Motor neuron (in vitro differentiated cells): ENCODE results near the gene SCD5. TPM values are rescaled to one million over a fixed set of nuclear protein-coding genes. Genes with fewer than 3 reads are reported as not detected.

ENCODE experiments used
- ATAC-seq, 8 experiments: fragments of 200-7000 bp; cut with Tn5 transposase; replicated peaks in 6 of 8; 2 replicates each; pipeline ENCODE4 v1.8.0; 2021; ENCODE audit warnings: mild to moderate bottlenecking in 8 of 8, moderate library complexity in 8 of 8
- H3K27ac ChIP-seq, 2 donors: fragments of 250-450 bp; sonication (Bioruptor Pico); 2 replicates each; pipeline ENCODE4 v1.9.0; 2021; ENCODE audit warnings: antibody characterized with exemption in 2 of 2, mild to moderate bottlenecking in 2 of 2, moderate library complexity in 1 of 2
- H3K4me1 ChIP-seq, 2 donors: fragments of 250-450 bp; sonication (Bioruptor Pico); replicated peaks in 1 of 2; 2 replicates each; pipeline ENCODE4 v1.6.1; 2021; ENCODE audit warnings: antibody characterized with exemption in 2 of 2, mild to moderate bottlenecking in 2 of 2, moderate library complexity in 1 of 2
- H3K4me3 ChIP-seq, 5 donors: fragments of 250-450 bp; sonication (Bioruptor Pico); 2 replicates each; pipeline ENCODE4 v1.9.0; 2021; ENCODE audit warnings: antibody characterized with exemption in 5 of 5, mild to moderate bottlenecking in 5 of 5, moderate library complexity in 4 of 5
- WGBS, 10 experiments: fragments of 450-650 bp; shearing (Covaris generic); methylation state at CpG; one replicate each; pipeline ENCODE4 v1.0.0; 2022; 5-methylcytosine and 5-hydroxymethylcytosine counted together
- in situ Hi-C, 9 experiments: fragments of 400-800 bp; cut with MboI; loops; one replicate each; pipeline ENCODE4 v1.15.0; 2021; ENCODE audit warnings: low sequenced_read_pairs in 9 of 9, low pct_unique_long_range_greater_than_20kb in 2 of 9; ENCODE audit not compliant: unreplicated experiment in 9 of 9
- total RNA-seq, 8 experiments: library from RNA; unstranded; fragments of 300-600 nt; gene quantifications; 2 replicates each; pipeline versions ENCODE4 v1.2.3 to v1.2.4, GENCODE V29; 2022

Gene SCD5
- total RNA-seq, 8 experiments from 2014 or later: 1.4 to 127 (median 53.0) TPM

DNA sequence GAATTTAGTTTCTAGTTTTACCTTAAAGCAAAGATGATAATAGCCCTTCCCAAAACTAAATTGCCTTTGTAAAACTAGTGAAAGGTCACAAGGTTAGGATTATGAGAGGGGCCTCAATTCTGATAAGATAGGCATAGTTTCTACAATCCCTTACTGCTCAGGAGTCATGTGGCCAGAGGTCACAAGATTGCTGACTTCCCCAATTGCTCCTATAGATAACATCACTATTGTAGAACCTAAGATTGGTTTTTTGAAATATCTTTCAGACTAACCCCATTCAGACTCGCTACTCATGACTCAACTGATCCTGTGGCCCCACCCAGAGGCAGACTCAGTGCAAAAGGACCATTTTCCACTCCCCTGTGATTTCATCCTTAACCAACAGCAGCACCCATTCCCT is 70.3 kb downstream of the SCD5 start:
- Histone ChIP-seq H3K4me3 (no peak overlapping the region), H3K27ac (no peak overlapping the region), H3K4me1 (peaks cover 0 to 5% of the 10 kb centered on the region in 2 donors)
- WGBS, 10 experiments: 50 to 100% (median 80%) methylated on average over 1 of the region's 1 CpG; no CpG with 5 or more reads in 3 of the 10 experiments
- no peak for ATAC-seq
- in situ Hi-C loops: loop anchor here in 3 of 9 experiments (25.0 kb wide), 2 partner anchors 241 to 266 kb away; no protein-coding TSS in a partner anchor

DNA sequence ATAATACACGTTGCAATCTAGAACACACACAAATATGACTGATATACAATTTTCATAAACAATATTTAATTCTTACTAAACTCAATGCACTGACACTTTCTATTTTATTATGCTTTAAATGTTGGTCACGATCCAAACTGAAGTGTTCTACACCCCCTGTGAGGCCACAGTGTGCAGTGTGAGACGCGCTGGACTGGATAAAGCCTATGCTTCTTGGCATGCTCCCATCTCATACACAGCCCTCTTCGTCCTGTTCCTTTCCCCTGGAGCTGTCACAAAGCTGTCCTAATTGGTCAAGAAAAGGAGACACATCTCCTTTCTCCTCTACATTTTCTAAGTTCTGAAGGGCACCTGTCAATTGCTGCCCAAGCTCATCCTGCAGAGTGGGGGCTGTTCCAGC is 72.0 kb downstream of the SCD5 start:
- in situ Hi-C loops: loop anchor here in 3 of 9 experiments (25.0 kb wide), 2 partner anchors 239 to 264 kb away; no protein-coding TSS in a partner anchor
- Histone ChIP-seq H3K27ac (no peak overlapping the region), H3K4me1 (peaks cover 0 to 6% of the 10 kb centered on the region in 2 donors), H3K4me3 (no peak overlapping the region)
- WGBS, 10 experiments: 60 to 100% (median 94%) methylated on average over 1 to 4 of the region's 5 CpGs; no CpG with 5 or more reads in 1 of the 10 experiments
- no peak for ATAC-seq

DNA sequence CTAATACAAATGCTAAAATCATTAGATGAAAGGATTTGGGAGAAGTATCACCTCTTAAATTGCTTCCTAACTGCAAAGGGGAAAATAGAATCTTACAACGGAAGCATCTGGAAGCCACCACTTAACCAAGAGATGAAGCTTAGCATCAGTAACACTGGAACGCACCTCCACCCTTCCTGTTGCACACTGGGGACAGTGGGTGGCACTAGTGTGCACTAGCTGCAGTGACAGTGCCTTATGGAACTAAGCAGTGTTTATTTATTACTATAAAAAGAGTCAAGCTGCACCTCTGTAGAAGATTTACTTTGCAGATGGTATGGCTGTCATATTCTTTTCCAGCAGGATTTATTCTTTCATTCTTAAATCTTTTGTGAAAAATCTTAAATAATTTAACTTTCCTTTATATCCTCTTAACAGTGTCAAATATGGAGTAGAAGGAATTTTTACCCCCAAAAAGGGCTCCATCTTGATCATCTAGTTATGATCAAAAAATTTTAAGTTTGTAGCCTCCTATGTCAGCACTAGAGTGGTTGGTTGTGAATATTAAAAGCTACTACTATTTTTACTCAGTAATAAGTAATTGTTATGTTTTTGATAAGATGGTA is 76.7 kb downstream of the SCD5 start:
- Histone ChIP-seq H3K27ac (no peak overlapping the region), H3K4me1 (peaks cover 0 to 2% of the 10 kb centered on the region in 2 donors), H3K4me3 (no peak overlapping the region)
- in situ Hi-C loops: no loop called here
- WGBS, 10 experiments: 0 to 73% (median 42%) methylated on average over 1 to 2 of the region's 2 CpGs; no CpG with 5 or more reads in 2 of the 10 experiments
- ATAC-seq: peak; percentile 70 to 90 (median 79)

DNA sequence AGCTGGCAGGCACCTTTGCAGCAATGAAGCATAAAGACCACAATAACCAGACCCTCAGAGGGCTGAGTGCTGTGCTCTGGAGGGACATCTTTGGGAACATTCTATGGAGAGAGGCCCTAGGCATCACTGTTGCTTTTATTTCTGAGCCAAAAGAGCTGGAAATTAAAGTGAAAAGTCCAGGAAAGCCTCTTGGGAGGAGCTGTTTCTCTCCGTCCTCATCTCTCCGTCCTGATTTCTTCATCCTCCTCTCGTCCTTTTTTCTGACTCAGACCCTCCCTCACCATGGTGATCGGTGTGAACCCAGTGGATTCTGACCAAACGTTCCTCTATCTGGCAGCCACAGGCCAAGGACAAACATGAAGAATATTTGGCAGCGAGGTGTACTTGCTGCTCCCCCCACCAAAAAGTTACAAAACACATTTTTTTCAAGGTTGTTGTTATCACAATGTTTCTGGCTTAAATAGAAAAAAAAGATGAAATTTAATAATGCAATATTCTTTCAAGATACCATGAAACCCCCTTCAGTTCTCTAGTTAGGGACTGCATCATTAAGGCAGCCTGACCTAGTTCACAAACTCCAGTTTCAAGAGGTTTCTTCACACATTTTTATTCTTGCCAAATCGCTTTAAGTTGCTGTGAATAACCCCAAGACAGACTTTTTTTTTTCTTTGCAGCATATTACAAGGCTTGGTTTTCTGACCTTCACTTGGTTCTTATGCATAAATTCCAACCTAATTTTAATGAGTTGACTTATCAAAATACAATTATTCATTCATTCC is 80.2 kb downstream of the SCD5 start:
- H3K4me1 ChIP-seq: peaks cover 0 to 2% of the 10 kb centered on the region in 2 donors
- WGBS, 10 experiments: 28 to 100% (median 74%) methylated on average over 1 to 7 of the region's 7 CpGs; no CpG with 5 or more reads in 1 of the 10 experiments
- in situ Hi-C loops: no loop called here
- H3K4me3 ChIP-seq: no peak overlapping the region
- H3K27ac ChIP-seq: no peak overlapping the region
- peak in 1 of 8 experiments; percentile 53 for ATAC-seq

GRCh38 chr4:82715731-82716617 is 82.6 kb downstream of the SCD5 start:
- H3K4me1 ChIP-seq: peaks cover 0 to 9% of the 10 kb centered on the region in 2 donors
- 51 to 89% (median 73%) methylated on average over 1 to 8 of the region's 12 CpGs for WGBS, 10 experiments
- no peak overlapping the region for H3K27ac ChIP-seq
- H3K4me3 ChIP-seq: no peak overlapping the region
- peak in 2 of 8 experiments; percentile 64 to 72 for ATAC-seq
- in situ Hi-C loops: no loop called here

GRCh38 chr4:82713856-82714255 is 84.7 kb downstream of the SCD5 start:
- H3K4me3 ChIP-seq: no peak overlapping the region
- in situ Hi-C loops: no loop called here
- whole genome bisulfite sequencing, 10 experiments: 62 to 100% (median 96%) methylated on average over 1 to 3 of the region's 3 CpGs; no CpG with 5 or more reads in 2 of the 10 experiments
- ATAC-seq: peak in 2 of 8 experiments; percentile 33 to 58
- H3K27ac ChIP-seq: no peak overlapping the region
- peaks cover 5 to 19% of the 10 kb centered on the region in 2 donors for H3K4me1 ChIP-seq

GRCh38 chr4:82712561-82712960 is 86.0 kb downstream of the SCD5 start:
- WGBS, 10 experiments: 60 to 100% (median 73%) methylated on average over 1 to 2 of the region's 5 CpGs; no CpG with 5 or more reads in 4 of the 10 experiments
- no peak overlapping the region for H3K4me3 ChIP-seq
- H3K4me1 ChIP-seq: peaks cover 5 to 19% of the 10 kb centered on the region in 2 donors
- no peak overlapping the region for H3K27ac ChIP-seq
- in situ Hi-C loops: no loop called here
- ATAC-seq: no peak

- ATAC-seq: no peak
- Histone ChIP-seq H3K4me3 (no peak overlapping the region), H3K27ac (no peak overlapping the region), H3K4me1 (peaks cover 11 to 25% of the 10 kb centered on the region in 2 donors)
- 50 to 100% (median 94%) methylated on average over 1 to 5 of the region's 7 CpGs; no CpG with 5 or more reads in 1 of the 10 experiments for WGBS, 10 experiments
- in situ Hi-C loops: no loop called here
Observed at GRCh38 chr4:82711158-82711785, 87.3 kb downstream of the SCD5 start.

DNA sequence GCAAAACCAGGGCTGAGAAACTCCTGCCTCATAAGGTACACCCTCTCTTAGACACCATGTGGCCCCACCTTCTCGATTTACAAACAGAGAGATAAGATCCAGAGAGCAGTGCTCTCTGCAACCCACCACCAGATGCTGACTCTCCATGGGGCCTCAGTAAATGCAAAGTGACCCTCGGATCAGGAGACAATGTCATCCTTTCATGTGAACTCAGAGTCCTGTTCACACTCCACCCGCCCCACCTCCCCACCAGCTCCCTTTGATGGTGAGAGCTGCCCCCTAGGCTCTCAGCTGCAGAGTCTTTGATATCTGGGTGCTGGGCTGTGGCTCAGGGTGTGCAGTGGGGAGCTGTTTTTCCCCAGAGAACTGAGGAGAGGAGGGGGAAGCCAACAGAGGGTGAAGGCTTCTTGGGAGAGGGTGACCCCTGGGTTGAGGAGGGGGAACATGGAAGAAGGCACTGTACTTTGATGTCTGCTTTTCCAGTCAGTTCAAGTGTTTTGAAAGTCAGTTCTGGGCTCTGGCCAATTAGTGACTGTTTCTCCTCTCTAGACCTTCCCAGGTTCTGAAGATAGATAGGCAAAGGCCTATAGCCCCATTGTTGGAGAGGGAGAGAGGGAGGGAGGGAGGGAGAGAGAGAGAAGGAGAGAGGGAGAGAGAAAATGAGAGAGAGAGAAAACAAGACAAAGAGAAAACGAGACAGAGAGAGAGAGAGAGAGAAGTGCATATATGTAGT is 88.2 kb downstream of the SCD5 start:
- in situ Hi-C loops: no loop called here
- Histone ChIP-seq H3K27ac (no peak overlapping the region), H3K4me3 (no peak overlapping the region), H3K4me1 (peaks cover 17 to 34% of the 10 kb centered on the region in 2 donors)
- peak in 7 of 8 experiments; percentile 14 to 62 (median 48) for ATAC-seq
- WGBS, 10 experiments: 0 to 80% (median 19%) methylated on average over 1 to 2 of the region's 4 CpGs; no CpG with 5 or more reads in 5 of the 10 experiments

- Histone ChIP-seq H3K4me1 (peaks cover 20 to 42% of the 10 kb centered on the region in 2 donors), H3K27ac (no peak overlapping the region), H3K4me3 (no peak overlapping the region)
- no peak for ATAC-seq
- in situ Hi-C loops: no loop called here
- WGBS, 10 experiments: 0 to 100% (median 100%) methylated on average over 1 of the region's 1 CpG; no CpG with 5 or more reads in 4 of the 10 experiments
Observed at GRCh38 chr4:82708982-82709381, 89.6 kb downstream of the SCD5 start.

- peaks cover 20 to 33% of the 10 kb centered on the region in 2 donors for H3K4me1 ChIP-seq
- peak overlapping the region in 1 of 2 donors; percentile 38 for H3K27ac ChIP-seq
Observed at GRCh38 chr4:82706349-82707000, 92.1 kb downstream of the SCD5 start.

More at GRCh38 chr4:82706349-82707000, 92.1 kb downstream of the SCD5 start:
- WGBS, 10 experiments: 43 to 100% (median 100%) methylated on average over 1 to 2 of the region's 3 CpGs; no CpG with 5 or more reads in 1 of the 10 experiments
- ATAC-seq: peak in 3 of 8 experiments; percentile 18 to 36 (median 30)
- no peak overlapping the region for H3K4me3 ChIP-seq
- in situ Hi-C loops: no loop called here
